VCaP (cell line): ENCODE measurements around the gene CCDC136.

Source experiments
- H3K27ac ChIP-seq: fragments of 450-650 bp; 2 replicates; pipeline ENCODE4 v1.5.1; 2017
- TF ChIP-seq, protein P1 (sequence below): fragments of 450-650 bp; conservative IDR thresholded peaks from 2 replicates; pipeline ENCODE4 v1.5.1; 2017; ENCODE audit warnings: mild to moderate bottlenecking, moderate library complexity

CCDC136 gene

DNA sequence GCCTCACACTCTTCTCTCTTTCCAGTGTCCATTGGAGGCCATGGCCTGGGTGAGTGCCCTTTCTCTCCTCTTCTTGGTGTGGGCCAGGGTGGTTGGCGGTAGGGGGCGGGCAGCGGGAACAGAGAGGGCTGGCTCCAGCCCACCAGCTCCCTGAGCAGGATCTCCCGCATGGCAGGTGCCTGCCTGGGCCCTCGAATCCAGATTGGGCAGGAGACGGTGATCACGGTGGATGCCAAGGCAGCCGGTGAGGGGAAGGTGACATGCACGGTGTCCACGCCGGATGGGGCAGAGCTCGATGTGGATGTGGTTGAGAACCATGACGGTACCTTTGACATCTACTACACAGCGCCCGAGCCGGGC lies 57.4 kb downstream of the CCDC136 start:
- TF ChIP-seq, protein P1, sequence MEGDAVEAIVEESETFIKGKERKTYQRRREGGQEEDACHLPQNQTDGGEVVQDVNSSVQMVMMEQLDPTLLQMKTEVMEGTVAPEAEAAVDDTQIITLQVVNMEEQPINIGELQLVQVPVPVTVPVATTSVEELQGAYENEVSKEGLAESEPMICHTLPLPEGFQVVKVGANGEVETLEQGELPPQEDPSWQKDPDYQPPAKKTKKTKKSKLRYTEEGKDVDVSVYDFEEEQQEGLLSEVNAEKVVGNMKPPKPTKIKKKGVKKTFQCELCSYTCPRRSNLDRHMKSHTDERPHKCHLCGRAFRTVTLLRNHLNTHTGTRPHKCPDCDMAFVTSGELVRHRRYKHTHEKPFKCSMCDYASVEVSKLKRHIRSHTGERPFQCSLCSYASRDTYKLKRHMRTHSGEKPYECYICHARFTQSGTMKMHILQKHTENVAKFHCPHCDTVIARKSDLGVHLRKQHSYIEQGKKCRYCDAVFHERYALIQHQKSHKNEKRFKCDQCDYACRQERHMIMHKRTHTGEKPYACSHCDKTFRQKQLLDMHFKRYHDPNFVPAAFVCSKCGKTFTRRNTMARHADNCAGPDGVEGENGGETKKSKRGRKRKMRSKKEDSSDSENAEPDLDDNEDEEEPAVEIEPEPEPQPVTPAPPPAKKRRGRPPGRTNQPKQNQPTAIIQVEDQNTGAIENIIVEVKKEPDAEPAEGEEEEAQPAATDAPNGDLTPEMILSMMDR: no peak
- H3K27ac ChIP-seq: no peak overlapping the region

DNA sequence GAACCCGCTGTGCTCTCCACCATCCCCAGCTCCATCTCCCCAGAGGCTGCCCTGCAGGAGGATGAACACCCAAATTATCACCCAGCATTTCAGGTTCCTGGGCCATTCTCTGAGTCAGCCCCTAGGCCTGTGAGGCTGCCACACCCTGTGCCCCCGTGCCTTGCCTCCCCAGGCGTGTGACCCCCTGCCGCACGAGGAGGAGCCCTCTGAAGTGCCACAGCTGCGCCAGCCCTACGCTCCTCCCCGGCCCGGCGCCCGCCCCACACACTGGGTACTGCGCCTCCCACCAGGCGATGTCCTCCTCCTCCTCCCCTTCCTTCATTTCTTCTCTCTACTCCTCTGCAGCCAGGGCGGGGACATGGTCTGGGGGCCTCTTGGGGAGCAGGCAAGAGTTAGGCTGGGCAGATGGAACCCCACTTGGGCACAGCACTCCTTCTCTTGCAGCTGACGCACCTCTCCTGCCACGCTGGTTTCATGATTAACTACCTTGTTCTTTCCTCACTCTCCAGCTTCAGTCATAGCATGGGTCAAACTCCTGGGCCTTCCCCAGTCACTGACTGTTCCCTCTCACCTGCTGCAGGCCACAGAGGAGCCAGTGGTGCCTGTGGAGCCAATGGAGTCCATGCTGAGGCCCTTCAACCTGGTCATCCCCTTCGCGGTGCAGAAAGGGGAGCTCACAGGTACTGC lies 58.2 kb downstream of the CCDC136 start:
- TF ChIP-seq, protein P1: no peak

DNA sequence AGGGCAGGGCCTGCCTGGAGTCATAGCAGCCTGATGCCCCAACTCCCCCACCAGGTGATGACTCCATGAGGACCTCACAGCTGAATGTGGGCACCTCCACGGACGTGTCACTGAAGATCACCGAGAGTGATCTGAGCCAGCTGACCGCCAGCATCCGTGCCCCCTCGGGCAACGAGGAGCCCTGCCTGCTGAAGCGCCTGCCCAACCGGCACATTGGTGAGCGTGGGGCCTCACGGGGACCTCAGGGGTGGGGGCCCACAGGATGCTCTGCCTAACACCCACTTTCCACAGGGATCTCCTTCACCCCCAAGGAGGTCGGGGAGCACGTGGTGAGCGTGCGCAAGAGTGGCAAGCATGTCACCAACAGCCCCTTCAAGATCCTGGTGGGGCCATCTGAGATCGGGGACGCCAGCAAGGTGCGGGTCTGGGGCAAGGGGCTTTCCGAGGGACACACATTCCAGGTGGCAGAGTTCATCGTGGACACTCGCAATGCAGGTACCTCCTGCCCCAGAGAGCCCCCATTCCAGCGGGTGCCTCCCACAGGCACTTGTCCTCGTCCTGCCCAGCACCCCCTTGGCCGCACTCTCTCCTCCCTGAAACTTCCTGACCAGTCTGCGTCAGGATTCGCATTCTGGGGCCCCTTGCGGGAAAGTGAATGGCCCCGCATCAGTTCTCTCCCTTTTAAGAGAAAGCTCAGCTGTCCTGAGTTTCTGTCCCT lies 60.9 kb downstream of the CCDC136 start:
- H3K27ac ChIP-seq: no peak overlapping the region
- TF ChIP-seq, protein P1: no peak

More for the DNA sequence above, 58.2 kb downstream of the CCDC136 start:
- H3K27ac ChIP-seq: no peak overlapping the region

DNA sequence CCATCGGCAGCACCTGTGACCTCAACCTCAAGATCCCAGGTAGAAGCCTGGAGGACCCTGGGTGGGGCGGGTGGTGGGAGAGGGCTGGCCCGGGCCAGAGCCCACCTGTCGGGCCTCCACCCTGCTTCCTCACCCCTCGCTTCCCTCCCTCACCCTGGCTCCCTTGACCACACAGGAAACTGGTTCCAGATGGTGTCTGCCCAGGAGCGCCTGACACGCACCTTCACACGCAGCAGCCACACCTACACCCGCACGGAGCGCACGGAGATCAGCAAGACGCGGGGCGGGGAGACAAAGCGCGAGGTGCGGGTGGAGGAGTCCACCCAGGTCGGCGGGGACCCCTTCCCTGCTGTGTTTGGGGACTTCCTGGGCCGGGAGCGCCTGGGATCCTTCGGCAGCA lies 62.0 kb downstream of the CCDC136 start:
- H3K27ac ChIP-seq: no peak overlapping the region
- TF ChIP-seq, protein P1: no peak

DNA sequence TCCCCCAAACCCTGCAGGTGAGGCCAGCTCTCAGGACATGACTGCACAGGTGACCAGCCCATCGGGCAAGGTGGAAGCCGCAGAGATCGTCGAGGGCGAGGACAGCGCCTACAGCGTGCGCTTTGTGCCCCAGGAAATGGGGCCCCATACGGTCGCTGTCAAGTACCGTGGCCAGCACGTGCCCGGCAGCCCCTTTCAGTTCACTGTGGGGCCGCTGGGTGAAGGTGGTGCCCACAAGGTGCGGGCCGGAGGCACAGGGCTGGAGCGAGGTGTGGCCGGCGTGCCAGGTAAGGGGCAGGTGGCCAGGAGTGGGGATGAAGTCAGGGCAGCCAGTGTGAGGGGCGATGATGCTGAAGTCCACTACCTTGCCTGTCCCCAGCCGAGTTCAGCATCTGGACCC lies 62.6 kb downstream of the CCDC136 start:
- TF ChIP-seq, protein P1: no peak
- no peak overlapping the region for H3K27ac ChIP-seq

DNA sequence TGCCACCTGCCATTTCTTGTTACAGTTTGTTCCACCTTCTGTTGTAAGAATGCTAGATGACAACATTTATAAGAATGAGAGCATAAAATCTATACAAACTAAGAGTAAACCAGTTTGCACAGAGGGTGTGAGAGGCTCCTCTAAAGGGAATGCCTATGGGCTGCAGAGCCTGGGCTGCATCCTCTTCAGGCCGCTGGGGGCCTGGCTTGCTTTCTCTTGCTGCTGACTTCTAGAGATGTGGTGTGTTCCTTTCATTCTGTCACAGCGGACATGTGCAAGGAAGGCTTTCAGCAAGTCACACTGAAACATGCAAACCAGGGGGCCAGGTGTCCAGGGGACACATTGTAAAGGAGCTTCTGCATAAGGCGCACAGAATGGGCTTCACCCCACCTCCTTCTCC lies 63.8 kb downstream of the CCDC136 start:
- TF ChIP-seq, protein P1: no peak
- no peak overlapping the region for H3K27ac ChIP-seq

DNA sequence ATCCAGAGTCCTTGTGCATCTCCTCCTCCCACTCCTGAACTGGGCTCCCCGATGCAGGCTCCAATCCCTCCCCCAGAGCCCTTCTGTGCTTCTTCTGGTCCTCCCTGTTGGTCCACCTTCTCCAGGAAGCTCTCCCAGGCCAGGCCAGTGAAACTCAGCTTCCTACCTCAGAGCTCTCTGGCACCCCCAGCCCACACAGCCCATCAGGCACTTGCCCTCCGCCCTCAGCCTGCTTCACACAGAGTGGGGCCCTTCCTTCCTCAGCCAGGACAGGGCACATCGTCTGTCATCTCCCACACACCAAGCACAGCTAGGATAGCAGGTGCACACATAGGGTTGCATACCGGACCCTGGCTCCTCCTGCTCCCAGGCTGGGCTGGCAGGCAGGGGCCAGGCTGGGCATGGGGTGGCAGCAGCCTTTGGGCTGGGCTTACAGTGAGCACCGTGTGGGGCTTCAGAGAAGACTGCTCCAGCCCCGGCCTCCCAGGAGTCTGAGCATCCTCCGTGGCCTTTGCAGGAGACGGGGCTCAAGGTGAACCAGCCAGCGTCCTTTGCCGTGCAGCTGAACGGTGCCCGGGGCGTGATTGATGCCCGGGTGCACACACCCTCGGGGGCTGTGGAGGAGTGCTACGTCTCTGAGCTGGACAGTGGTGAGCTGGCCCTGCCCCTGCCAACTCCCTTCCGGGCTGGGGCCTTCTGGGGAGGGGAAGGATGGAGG lies 64.4 kb downstream of the CCDC136 start:
- H3K27ac ChIP-seq: no peak overlapping the region
- TF ChIP-seq, protein P1: no peak
